NK-92 (cell line): ENCODE data around the gene PRKN.

ENCODE experiments used
- DNase-seq: peaks from one replicate; lab custom pipeline; 2025; ENCODE audit not compliant: unreplicated experiment; lab: John Stamatoyannopoulos, UW

PRKN gene

DNA sequence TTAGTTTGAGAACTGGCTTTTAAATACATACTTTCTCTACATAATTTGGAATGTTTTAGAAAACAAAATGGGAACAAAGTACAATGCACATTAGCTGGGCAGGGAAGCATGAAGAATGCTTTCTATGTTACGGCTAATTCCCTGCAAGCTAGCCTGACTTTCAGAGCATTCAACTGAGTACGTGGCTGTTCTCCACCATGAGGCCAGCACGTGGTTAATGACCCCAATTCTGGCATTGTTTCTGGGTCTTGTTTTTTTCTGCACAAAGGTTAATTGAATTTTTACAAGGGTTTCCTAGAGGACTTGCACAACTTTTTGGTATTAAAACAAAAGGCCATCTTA is 1245.1 kb downstream of the PRKN start:
- no peak for DNase-seq

DNA sequence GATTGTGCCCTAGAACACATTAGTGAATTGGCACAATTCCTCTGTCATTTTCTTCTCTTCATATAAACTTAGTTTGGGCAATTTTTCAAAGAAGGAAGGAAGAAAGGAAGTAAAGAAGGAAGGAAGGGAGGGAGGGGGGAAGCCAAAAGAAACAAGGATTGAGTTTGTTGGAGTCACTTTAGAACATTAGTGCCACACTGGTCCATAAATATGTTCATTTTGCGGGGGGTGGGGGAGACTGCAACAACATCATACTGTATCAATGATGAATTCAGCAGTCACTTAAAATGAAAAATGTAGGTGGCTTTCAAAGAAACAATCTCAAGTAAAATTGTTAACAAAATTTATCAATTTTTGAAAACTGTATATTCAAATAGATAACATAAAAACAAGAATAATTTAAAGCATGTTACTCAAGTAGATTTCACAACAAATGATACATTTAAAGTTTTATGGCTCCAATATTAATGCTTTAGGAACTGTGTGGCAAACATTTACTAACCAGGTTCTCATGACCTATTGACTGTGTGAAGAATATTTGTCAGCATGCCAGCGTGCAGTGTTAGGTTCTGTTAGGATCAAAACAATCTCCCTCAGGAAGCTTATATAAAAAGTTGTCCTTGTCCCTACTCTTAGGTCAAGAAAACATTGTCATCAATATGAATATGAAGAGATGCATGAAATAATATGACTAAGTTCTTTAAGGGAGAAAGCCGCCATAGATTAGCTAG is 1245.6 kb downstream of the PRKN start:
- no peak for DNase-seq

DNA sequence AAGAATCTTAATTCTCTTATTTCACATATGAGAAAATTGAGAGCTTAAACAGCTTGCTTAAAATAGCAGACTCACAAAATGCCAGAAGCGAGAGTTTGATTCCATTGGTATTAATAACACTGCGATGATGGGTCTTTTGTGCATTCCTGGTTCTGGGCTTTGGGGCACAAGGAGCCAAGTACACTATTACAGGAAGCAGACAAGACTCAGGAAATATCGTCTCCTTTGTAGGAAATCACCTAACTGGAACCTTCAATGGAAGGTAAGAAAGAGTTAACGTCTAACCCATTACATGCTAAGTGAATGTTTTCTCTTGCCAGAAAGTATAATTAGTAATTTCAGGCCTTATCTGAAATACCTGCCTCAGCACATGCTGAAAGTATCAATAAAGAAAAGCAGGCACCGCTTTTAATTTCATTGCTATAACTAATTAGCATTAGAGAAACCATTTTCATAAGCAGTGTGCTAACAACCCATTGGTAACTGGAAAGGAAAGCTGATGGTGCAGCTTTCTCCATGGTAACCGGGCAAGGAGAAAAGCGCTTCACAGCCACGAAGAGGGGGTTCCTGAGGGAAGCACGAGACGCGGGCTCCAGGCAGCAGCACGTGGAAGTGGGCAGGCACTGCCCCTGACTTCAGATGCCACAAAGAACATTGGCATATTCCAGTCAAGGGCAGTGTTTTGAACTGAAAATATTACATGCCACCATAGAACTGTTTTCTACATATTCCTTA is 1247.0 kb downstream of the PRKN start:
- DNase-seq: no peak

- DNase-seq: no peak
Measured at GRCh38 chr6:161479376-161479775, 1248.2 kb downstream of the PRKN start.

DNA sequence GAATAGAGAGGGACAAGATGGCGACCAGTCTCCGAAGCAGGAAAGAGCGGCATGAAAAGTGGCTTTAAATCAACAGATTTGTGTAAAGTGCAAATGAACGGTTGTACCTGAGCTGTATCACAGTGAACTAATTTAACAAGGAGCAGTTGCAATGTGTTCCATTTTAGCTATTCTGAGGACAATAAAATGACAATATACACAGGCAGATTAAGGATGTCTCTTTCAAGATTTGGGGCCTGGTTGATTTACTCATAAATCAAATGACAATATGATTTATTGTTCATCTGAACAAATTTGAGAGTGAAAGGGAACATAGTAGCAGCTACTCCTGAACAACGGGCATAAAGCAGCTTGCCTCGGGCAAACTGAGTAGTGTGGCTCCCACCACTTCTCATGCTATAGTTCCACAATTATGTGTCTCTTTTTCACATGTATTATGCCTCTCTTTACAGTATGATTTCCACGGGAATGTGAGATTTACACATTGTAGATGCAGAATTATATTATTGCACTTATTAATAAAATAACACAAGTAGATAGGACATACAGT is 1249.6 kb downstream of the PRKN start:
- DNase-seq: no peak

DNA sequence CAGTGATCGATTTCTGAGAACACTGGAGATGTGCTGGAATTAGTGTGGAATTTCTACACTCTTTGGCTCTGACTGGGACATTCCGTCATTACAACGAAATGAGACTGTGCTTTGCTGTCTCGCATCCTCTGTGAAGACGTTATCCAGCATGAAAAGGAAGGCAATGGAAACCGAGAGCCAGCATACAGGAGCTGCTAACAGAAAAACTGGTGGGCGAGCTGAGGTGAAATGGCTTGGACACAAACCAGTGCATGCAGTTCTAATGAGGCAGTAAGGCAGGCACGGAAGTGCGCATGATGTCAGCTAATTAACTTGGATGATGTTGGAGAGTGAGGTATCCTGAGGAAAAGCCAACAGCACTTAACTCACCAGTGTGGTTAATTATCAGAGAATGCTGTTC is 1250.9 kb downstream of the PRKN start:
- no peak for DNase-seq

DNA sequence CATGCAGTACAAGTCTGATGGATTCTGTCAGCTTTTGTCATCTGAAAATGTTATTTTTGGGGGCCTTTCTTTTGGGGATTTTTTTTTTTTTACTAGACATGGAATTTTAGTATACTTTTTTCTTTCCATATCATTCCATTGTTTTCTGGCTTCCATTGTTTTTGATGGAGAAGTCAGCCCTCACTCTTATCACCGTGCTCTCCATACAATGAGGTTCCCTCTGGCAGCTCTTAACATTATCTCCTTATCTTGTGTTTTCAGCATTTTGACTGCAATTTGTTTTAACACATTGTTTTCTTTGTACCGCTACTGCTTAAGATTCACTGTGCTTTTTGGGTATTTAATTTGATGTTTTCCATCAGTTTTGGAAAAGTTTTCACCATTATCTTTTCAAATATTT is 1262.2 kb downstream of the PRKN start:
- no peak for DNase-seq

- DNase-seq: no peak
Measured at GRCh38 chr6:161463071-161463470, 1264.5 kb downstream of the PRKN start.

- DNase-seq: no peak
Measured at GRCh38 chr6:161462148-161462547, 1265.4 kb downstream of the PRKN start.

DNA sequence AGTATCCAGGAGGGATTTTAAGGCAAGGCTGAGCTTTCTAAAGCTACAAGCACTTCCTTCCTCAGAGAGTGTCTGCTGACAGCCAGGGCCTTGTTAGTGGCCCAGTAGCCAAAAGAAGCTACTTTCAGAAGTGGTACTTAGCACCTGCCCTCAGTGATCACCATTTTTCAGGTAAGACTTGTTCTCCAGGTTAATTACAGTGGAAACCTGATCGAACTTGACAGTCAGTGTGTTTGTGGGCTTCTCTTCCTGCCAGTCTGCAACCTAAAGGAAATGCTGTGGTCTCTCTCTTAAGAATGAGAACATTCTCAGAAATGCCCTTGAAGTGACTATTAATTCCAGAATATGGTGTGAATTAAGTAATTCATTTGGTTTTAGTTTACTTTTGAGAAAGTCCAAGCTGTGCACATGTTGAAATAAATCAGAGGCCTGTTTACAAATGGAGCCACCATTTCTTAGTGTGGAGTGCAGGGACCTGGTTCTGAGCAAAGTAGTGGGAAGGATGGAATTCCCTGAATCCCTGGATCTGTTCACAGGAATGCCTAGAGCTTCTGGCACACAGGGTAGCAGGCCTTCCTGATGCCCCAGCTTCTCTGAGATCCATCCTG is 1268.5 kb downstream of the PRKN start:
- no peak for DNase-seq

DNA sequence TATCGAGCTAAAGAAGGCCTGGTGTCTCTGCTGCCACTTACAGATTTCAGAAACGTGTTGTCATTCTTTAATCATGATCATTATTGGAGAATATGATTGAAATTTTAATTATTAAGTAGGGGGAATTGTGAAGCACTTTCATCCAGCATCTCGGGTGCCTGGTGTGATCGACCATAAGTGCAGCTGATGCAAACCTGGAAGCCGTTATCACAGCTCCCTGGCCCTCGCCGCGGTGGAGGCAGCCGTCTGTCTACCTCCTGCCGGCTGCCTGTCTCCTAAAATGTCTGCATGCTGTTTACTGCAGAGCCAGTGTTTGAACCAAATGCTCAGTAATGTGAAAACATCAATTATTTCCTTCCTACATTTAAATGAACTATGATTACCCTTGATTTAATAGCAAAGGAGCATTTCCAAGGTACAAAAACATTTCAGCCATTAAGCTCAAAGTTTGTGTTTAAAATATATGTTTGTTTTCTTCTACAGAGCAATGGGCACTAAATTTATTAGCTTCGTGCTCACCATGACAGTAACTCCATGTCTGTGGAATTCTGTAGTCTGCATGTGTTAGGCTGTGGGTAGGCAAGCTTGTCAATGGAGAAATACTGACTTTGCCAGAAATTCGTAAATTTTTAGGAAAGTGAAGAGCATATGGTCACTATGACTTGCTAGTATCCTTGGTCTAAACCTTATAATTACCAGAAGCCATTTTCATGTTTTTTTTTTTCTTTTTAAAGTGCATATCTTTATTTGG is 1269.2 kb downstream of the PRKN start:
- no peak for DNase-seq

DNA sequence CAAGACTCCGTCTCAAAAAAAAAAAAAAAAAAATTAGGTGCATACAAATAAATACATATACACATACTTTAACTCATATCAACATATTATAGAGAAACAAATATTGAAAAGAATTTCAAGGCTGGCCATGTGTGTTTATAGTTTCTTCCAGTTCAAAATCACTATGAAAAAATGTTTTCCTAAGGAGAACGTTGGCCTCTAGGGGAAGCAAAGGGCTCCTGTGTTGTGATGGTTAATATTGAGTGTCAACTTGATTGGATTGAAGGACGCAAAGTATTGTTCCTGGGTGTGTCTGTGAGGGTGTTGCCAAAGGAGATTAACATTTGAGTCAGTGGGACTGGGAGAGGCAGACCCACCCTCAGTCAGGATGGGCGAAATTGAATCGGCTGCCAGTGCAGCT is 1271.7 kb downstream of the PRKN start:
- DNase-seq: no peak

DNA sequence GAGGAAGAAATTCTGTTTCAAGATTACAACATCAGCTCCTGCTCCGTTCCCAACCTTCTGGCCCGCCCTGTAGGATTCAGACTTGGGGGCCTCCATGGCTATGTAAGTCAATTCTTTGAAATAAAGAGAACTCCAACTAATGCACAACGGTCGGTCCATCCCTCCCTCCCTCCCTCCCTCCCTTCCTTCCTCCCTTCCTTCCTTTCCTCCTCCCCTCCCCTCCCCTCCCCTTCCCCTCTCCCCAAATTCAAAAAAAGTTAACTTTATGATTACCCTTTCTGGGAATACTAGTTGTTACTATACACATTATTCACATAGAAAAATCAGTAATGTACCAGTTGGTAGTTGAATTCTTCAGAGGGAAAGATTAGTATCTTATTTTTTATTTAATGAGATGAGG is 1274.0 kb downstream of the PRKN start:
- DNase-seq: no peak

- DNase-seq: no peak
Measured at GRCh38 chr6:161452241-161452640, 1275.3 kb downstream of the PRKN start.

- no peak for DNase-seq
Measured at GRCh38 chr6:161449521-161449920, 1278.0 kb downstream of the PRKN start.

GRCh38 chr6:161446949-161447348 is 1280.6 kb downstream of the PRKN start:
- no peak for DNase-seq

DNA sequence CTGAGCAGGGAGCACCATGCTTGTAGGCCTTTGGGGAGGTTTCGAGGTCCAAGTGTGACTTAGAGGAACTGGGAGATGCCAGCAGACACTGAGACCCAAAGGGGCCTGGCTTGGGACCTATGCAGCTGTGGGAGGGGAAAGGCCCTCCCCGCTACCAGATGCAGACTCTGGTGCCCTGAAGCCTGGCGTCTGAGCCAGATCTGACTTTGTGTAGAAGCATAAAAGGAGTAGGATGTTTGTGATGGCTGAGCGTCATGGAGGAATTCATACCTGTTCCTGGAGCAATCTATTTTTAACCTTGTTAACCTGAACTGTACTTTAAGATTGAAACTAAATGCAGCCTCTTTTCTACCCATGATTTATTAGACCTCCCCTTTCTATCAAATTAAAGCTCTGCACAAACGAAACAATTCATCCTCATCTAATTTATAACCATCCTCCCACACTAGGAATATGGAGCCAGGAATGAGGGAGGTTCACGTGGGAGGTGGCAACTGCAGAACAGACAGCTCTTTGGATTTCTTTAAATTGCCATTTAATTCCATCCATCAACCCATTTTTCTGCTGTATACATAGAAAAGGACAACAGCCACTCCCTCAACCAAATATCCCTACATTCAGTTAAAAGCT is 1281.2 kb downstream of the PRKN start:
- no peak for DNase-seq

- no peak for DNase-seq
Measured at GRCh38 chr6:161445021-161445799, 1282.4 kb downstream of the PRKN start.

GRCh38 chr6:161444464-161444863 is 1283.1 kb downstream of the PRKN start:
- no peak for DNase-seq

DNA sequence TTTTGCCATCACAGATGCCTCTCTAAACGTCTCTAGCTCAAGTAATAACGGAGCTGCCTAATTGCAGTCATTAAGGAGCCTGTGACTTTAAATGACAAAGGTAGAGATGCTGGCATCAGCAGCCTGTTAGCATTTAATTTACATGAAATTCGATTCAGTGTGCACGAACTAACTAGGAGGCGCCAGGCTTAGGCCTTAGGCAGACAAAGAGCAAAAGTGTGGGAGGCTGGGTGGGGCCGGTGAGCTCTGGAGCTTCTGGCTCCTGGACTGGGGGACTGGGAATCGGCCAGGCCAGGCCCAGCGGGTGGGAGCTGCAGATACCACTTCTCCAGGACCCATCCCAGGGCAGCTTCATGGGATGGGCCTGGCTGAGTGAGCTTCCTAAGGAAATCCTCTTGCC is 1283.7 kb downstream of the PRKN start:
- no peak for DNase-seq
